ENCODE measurements around the gene DNMT3L. TPM values are rescaled to one million over a fixed set of nuclear protein-coding genes. Genes with fewer than 3 reads are reported as not detected.
A peak's percentile ranks its signal among the peaks of the same experiment; 100 is the strongest.

Gene DNMT3L
- total RNA-seq, 1 donor from 2014 or later, result not detected

- no peak for DNase-seq
- H3K9me3 ChIP-seq (replicated peaks), result no peaks in the 10 kb centered on the region
- no peak overlapping the region for H3K4me3 ChIP-seq
- intact Hi-C loops (cut with micrococcal nuclease), result no loop called here
- no peak for TF ChIP-seq CTCF (IDR thresholded peaks at IDR 0.05; ENCODE audit: borderline replicate concordance)
- peaks cover 41% of the 10 kb centered on the region for H3K27me3 ChIP-seq (ENCODE audit: low read depth)
- peaks cover 11% of the 10 kb centered on the region for H3K4me1 ChIP-seq
- no peak overlapping the region for H3K27ac ChIP-seq (replicated peaks)
- H3K36me3 ChIP-seq, result no peaks in the 10 kb centered on the region
These were observed 27.8 kb upstream of the DNMT3L start for GRCh38 chr21:44289381-44290010.

GRCh38 chr21:44288251-44289110 is 26.8 kb upstream of the DNMT3L start:
- TF ChIP-seq CTCF (IDR thresholded peaks at IDR 0.05; ENCODE audit: borderline replicate concordance), result no peak
- Histone ChIP-seq H3K27ac (replicated peaks) (no peak overlapping the region), H3K4me3 (no peak overlapping the region), H3K4me1 (peaks cover 8% of the 10 kb centered on the region), H3K27me3 (ENCODE audit: low read depth) (peaks cover 41% of the 10 kb centered on the region), H3K9me3 (replicated peaks) (no peaks in the 10 kb centered on the region), H3K36me3 (no peaks in the 10 kb centered on the region)
- intact Hi-C loops (cut with micrococcal nuclease), result no loop called here
- no peak for DNase-seq

- DNase-seq, result no peak
- Histone ChIP-seq H3K36me3 (no peaks in the 10 kb centered on the region), H3K27ac (replicated peaks) (no peak overlapping the region), H3K4me3 (no peak overlapping the region), H3K4me1 (peaks cover 8% of the 10 kb centered on the region), H3K27me3 (ENCODE audit: low read depth) (peaks cover 38% of the 10 kb centered on the region), H3K9me3 (replicated peaks) (no peaks in the 10 kb centered on the region)
- intact Hi-C loops (cut with micrococcal nuclease), result no loop called here
- TF ChIP-seq CTCF (IDR thresholded peaks at IDR 0.05; ENCODE audit: borderline replicate concordance), result no peak
These were observed 25.3 kb upstream of the DNMT3L start for GRCh38 chr21:44286716-44287632.

- Histone ChIP-seq H3K27me3 (ENCODE audit: low read depth) (peaks cover 38% of the 10 kb centered on the region), H3K27ac (replicated peaks) (no peak overlapping the region), H3K4me3 (peak overlapping the region; percentile 54), H3K4me1 (peaks cover 8% of the 10 kb centered on the region), H3K9me3 (replicated peaks) (no peaks in the 10 kb centered on the region), H3K36me3 (no peaks in the 10 kb centered on the region)
- DNase-seq, result no peak
- intact Hi-C loops (cut with micrococcal nuclease), result no loop called here
- no peak for TF ChIP-seq CTCF (IDR thresholded peaks at IDR 0.05; ENCODE audit: borderline replicate concordance)
These were observed 24.5 kb upstream of the DNMT3L start for GRCh38 chr21:44286086-44286715.
